Mesendoderm (in vitro differentiated cells): ENCODE measurements around the gene CEP104.

Experiments used
- DNase-seq: peaks from one replicate; pipeline ENCODE4 v3.0.0; 2013
- H2AK5ac ChIP-seq: 2 replicates; pipeline ENCODE4 v1.6.1; 2013; ENCODE audit warnings: low read length, inconsistent platforms
- H2BK120ac ChIP-seq: 2 replicates; pipeline ENCODE4 v1.6.1; 2013; ENCODE audit warnings: low read depth, mild to moderate bottlenecking, low read length, moderate library complexity, mixed read lengths
- H2BK15ac ChIP-seq: replicated peaks from 2 replicates; pipeline ENCODE4 v1.6.1; 2013; ENCODE audit warnings: low read depth, mild to moderate bottlenecking, moderate library complexity
- H2BK5ac ChIP-seq: 2 replicates; pipeline ENCODE4 v1.6.1; 2013; ENCODE audit warnings: low read length, inconsistent platforms
- H3K18ac ChIP-seq: 2 replicates; pipeline ENCODE4 v1.6.1; 2013; ENCODE audit warnings: mild to moderate bottlenecking, low read length, mixed read lengths
- H3K23ac ChIP-seq: one replicate; pipeline ENCODE4 v1.6.1; 2013; ENCODE audit warnings: low read length
- H3K27ac ChIP-seq: 2 replicates; pipeline ENCODE4 v1.5.1; 2013; ENCODE audit warnings: low read depth, mild to moderate bottlenecking, inconsistent platforms, low read length, moderate library complexity
- H3K27me3 ChIP-seq: 2 replicates; pipeline ENCODE4 v1.6.1; 2013; ENCODE audit warnings: low read length, control low read depth, mild to moderate bottlenecking, inconsistent platforms; ENCODE audit not compliant: insufficient read depth, poor library complexity
- H3K36me3 ChIP-seq: 2 replicates; pipeline ENCODE4 v1.6.1; 2013; ENCODE audit warnings: low read length, inconsistent platforms; ENCODE audit not compliant: control insufficient read depth, insufficient read depth
- H3K4ac ChIP-seq: one replicate; pipeline ENCODE4 v1.6.1; 2013; ENCODE audit warnings: low read depth, mild to moderate bottlenecking, low read length, moderate library complexity
- H3K4me1 ChIP-seq: 2 replicates; pipeline ENCODE4 v1.6.1; 2013; ENCODE audit warnings: low read depth, low read length, inconsistent platforms; ENCODE audit not compliant: control insufficient read depth
- H3K4me2 ChIP-seq: 2 replicates; pipeline ENCODE4 v1.6.1; 2013; ENCODE audit warnings: low read length
- H3K4me3 ChIP-seq: 2 replicates; pipeline ENCODE4 v1.5.1; 2013; ENCODE audit warnings: mild to moderate bottlenecking, low read length
- H3K56ac ChIP-seq: one replicate; pipeline ENCODE4 v1.6.1; 2013; ENCODE audit warnings: low read length
- H3K79me1 ChIP-seq: 2 replicates; pipeline ENCODE4 v1.6.1; 2013; ENCODE audit warnings: low read length, inconsistent platforms
- H3K79me2 ChIP-seq: 2 replicates; pipeline ENCODE4 v1.6.1; 2013; ENCODE audit warnings: mild to moderate bottlenecking, low read length; ENCODE audit not compliant: control insufficient read depth, insufficient read depth
- H3K9ac ChIP-seq: 2 replicates; pipeline ENCODE4 v1.6.1; 2013; ENCODE audit warnings: low read length, inconsistent platforms
- H4K5ac ChIP-seq: one replicate; pipeline ENCODE4 v1.6.1; 2013; ENCODE audit warnings: low read length
- H4K8ac ChIP-seq: one replicate; pipeline ENCODE4 v1.6.1; 2013; ENCODE audit warnings: low read depth, mild to moderate bottlenecking, control low read depth, low read length, moderate library complexity
- WGBS: extraction: QIAGEN DNeasy Blood & Tissue Kit; methylation state at CpG from one replicate; pipeline ENCODE4 v1.1.7; 2013; ENCODE audit warnings: low lambda C conversion rate, missing lambda C conversion rate; ENCODE audit not compliant: insufficient coverage; ENCODE audit errors: extremely low coverage; 5-methylcytosine and 5-hydroxymethylcytosine counted together

CEP104 gene

GRCh38 chr1:3776231-3776961, 80.6 kb downstream of the CEP104 start:
- Histone ChIP-seq H3K4me2 (no peak overlapping the region), H3K18ac (no peak overlapping the region), H3K27me3 (no peaks in the 10 kb centered on the region), H3K23ac (no peak overlapping the region), H2BK5ac (no peak overlapping the region), H4K8ac (no peak overlapping the region), H3K4me3 (no peak overlapping the region), H3K9ac (no peak overlapping the region), H2BK15ac (no peak overlapping the region), H3K79me2 (no peaks in the 10 kb centered on the region), H3K27ac (no peak overlapping the region), H3K36me3 (peaks cover 5% of the 10 kb centered on the region), H3K4me1 (no peaks in the 10 kb centered on the region), H4K5ac (no peak overlapping the region), H3K4ac (no peak overlapping the region), H3K79me1 (no peaks in the 10 kb centered on the region), H2AK5ac (no peak overlapping the region), H2BK120ac (no peak overlapping the region), H3K56ac (no peak overlapping the region)
- DNase-seq = no peak
- no CpG with 5 or more reads among the region's 21 CpGs for WGBS

- DNase-seq = peak; percentile 76
- Histone ChIP-seq H3K79me1 (no peaks in the 10 kb centered on the region), H3K4me2 (no peak overlapping the region), H3K4me3 (no peak overlapping the region), H3K18ac (no peak overlapping the region), H3K36me3 (peaks cover 5% of the 10 kb centered on the region), H3K9ac (no peak overlapping the region), H2BK5ac (no peak overlapping the region), H4K5ac (no peak overlapping the region), H3K79me2 (no peaks in the 10 kb centered on the region), H3K56ac (no peak overlapping the region), H3K23ac (no peak overlapping the region), H3K27me3 (no peaks in the 10 kb centered on the region), H2BK15ac (no peak overlapping the region), H3K4me1 (no peaks in the 10 kb centered on the region), H3K4ac (no peak overlapping the region), H4K8ac (no peak overlapping the region), H2AK5ac (no peak overlapping the region), H3K27ac (no peak overlapping the region), H2BK120ac (no peak overlapping the region)
- WGBS = no CpG with 5 or more reads among the region's 27 CpGs
These were observed 81.4 kb downstream of the CEP104 start for GRCh38 chr1:3775490-3776230.

- DNase-seq = no peak
- Histone ChIP-seq H3K36me3 (peaks cover 2% of the 10 kb centered on the region), H3K27me3 (no peaks in the 10 kb centered on the region), H3K9ac (no peak overlapping the region), H3K79me1 (no peaks in the 10 kb centered on the region), H3K4me1 (no peaks in the 10 kb centered on the region), H3K4me3 (no peak overlapping the region), H3K79me2 (no peaks in the 10 kb centered on the region), H3K18ac (no peak overlapping the region), H2AK5ac (no peak overlapping the region), H2BK15ac (no peak overlapping the region), H4K5ac (no peak overlapping the region), H3K56ac (no peak overlapping the region), H3K23ac (no peak overlapping the region), H3K27ac (no peak overlapping the region), H4K8ac (no peak overlapping the region), H3K4me2 (no peak overlapping the region), H2BK5ac (no peak overlapping the region), H3K4ac (no peak overlapping the region), H2BK120ac (no peak overlapping the region)
- WGBS = no CpG with 5 or more reads among the region's 17 CpGs
These were observed 82.0 kb downstream of the CEP104 start for GRCh38 chr1:3774946-3775489.

GRCh38 chr1:3774276-3774945, 82.6 kb downstream of the CEP104 start:
- H4K5ac ChIP-seq = no peak overlapping the region
- no peaks in the 10 kb centered on the region for H3K27me3 ChIP-seq
- no peak overlapping the region for H3K9ac ChIP-seq
- H3K4ac ChIP-seq = no peak overlapping the region
- no peaks in the 10 kb centered on the region for H3K79me2 ChIP-seq
- H4K8ac ChIP-seq = no peak overlapping the region
- no peak overlapping the region for H3K4me2 ChIP-seq
- H3K56ac ChIP-seq = no peak overlapping the region
- DNase-seq = no peak
- no peak overlapping the region for H2AK5ac ChIP-seq
- H3K23ac ChIP-seq = no peak overlapping the region
- H2BK120ac ChIP-seq = no peak overlapping the region
- WGBS = no CpG with 5 or more reads among the region's 19 CpGs
- H3K18ac ChIP-seq = no peak overlapping the region
- no peak overlapping the region for H3K27ac ChIP-seq
- H2BK15ac ChIP-seq = no peak overlapping the region
- H2BK5ac ChIP-seq = no peak overlapping the region
- H3K79me1 ChIP-seq = no peaks in the 10 kb centered on the region
- no peak overlapping the region for H3K4me3 ChIP-seq
- H3K4me1 ChIP-seq = no peaks in the 10 kb centered on the region
- no peaks in the 10 kb centered on the region for H3K36me3 ChIP-seq

GRCh38 chr1:3773572-3774275, 83.3 kb downstream of the CEP104 start:
- no peak for DNase-seq
- Histone ChIP-seq H2BK120ac (no peak overlapping the region), H3K27ac (no peak overlapping the region), H3K23ac (no peak overlapping the region), H3K79me2 (no peaks in the 10 kb centered on the region), H3K4me2 (no peak overlapping the region), H3K27me3 (no peaks in the 10 kb centered on the region), H3K4me3 (no peak overlapping the region), H3K9ac (no peak overlapping the region), H4K8ac (no peak overlapping the region), H2AK5ac (no peak overlapping the region), H2BK15ac (no peak overlapping the region), H3K4me1 (no peaks in the 10 kb centered on the region), H3K4ac (no peak overlapping the region), H3K36me3 (no peaks in the 10 kb centered on the region), H3K79me1 (no peaks in the 10 kb centered on the region), H2BK5ac (no peak overlapping the region), H4K5ac (no peak overlapping the region), H3K18ac (no peak overlapping the region), H3K56ac (no peak overlapping the region)
- no CpG with 5 or more reads among the region's 16 CpGs for WGBS
